ENCODE measurements around the gene SSBP1. TPM values are rescaled to one million over a fixed set of nuclear protein-coding genes. Genes with fewer than 3 reads are reported as not detected.
"Not testable (repeated sequence)": the region's sequence is repeated elsewhere in the genome, so short reads cannot be mapped to it uniquely, and the experiment has no call there.

The SSBP1 gene, protein sequence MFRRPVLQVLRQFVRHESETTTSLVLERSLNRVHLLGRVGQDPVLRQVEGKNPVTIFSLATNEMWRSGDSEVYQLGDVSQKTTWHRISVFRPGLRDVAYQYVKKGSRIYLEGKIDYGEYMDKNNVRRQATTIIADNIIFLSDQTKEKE
- polyA plus RNA-seq (2013, experiment 1 of 2; ENCODE audit: insufficient read length) = 165 TPM
- polyA plus RNA-seq (2013, experiment 2 of 2; ENCODE audit: insufficient read length) = 168 TPM

DNA sequence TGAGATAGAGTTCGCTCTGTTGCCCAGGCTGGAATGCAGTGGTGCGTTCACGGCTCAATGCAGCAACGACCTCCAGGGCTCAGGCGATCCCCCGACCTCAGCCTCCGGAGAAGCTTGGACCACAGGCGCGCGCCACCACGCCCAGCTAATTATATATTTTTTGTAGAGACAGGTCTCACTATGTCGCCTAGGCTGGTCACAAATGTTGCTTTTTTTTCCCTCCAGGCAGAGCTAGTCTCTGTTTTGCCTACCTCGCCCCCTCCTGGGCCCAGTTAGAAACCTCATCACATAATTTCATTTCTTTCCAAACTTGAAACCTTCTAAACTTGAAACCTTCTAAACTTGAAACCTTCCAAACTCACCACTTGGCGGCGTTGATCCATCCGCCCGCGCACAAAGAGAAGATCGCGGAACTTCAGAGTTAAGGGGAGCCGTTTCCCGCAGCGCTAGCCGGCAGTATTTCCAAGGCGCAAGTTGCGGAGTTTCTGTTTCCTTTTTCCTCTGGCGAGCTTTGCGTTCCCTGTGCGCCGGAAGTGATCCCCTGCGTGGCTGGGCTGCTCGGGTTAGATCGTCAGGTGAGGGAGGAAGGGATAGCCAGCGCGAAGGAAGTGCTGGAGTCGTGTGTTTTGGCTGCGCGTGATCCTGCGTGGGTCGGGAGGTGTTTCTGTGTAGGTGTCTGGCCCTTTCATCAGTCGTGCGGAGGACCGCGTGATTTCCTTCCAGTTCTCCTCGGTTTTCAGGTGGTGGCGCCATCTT, at the start of gene SSBP1:
Gene SSBP1, plus strand, starts transcription at position 523 of the 756 bp plus-strand sequence. CDS start 809 bp downstream, outside the sequence.
- DNase-seq = peak; percentile 96

DNA sequence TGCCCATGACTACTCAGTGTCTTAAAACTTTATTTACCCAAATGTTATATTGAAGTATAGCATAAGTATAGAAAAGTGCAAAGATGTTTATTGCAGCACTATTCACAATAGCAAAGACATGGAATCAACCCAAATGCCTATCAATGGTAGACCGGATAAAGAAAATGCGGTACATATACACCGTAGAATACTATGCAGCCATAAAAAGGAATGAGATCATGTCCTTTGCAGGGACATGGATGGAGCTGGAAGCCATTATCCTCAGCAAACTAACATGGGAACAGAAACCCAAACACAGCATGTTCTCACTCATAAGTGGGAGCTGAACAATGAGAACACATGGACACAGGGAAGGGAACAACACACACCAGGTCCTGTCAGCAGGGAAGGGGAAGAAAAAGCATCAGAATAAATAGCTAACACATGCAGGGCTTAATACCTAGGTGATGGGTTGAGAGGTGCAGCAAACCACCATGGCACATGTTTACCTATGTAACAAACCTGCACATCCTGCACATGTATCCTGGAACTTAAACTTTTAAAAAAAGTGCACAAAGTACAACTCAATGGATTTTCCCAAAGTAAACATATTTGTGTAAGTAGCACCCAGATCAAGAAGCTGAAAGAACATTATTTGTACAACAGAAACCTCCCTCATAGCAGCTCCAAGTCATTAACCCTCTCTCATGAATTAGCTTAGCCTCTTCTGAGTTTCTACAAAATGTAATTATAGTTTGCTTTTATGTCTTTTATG, 48.9 kb upstream of the SSBP1 start:
- not testable (repeated sequence) for DNase-seq

DNA sequence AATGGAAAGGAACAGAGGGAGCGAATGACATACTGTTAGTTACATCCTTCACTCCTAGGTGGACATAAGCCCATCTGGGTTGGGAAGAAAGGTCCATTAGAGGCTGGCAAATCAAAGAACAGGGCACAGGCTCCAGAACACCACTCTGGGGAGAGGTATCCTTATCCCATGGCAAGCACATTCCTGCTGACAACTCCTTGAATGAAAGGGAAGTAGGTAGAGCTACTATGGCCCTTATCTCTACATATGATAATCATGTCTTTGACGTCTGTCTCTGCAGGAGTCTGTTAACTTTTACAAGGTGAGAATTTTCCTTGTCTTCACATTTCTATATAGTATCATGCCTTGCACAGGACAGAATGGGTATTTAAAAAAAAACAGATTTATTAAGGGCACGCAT, 46.6 kb upstream of the SSBP1 start:
- DNase-seq = no peak

DNA sequence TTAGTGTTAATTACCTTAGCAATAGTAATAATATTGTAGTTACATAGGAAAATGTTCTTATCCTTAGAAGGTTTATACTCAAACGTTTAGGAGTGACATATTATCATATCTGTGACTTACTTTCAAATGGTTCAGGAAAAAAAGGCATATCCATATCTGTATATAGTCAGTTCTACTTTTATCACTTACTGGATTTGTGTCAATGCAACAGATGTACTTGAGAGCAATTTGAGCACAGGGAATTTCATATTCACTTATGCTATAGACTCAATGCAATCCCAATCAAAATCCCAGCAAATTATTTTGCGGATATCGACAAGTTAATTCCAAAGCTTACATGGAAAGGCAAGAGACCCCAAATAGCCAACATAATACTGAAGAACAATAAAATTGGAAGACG, 46.2 kb upstream of the SSBP1 start:
- DNase-seq = no peak

DNA sequence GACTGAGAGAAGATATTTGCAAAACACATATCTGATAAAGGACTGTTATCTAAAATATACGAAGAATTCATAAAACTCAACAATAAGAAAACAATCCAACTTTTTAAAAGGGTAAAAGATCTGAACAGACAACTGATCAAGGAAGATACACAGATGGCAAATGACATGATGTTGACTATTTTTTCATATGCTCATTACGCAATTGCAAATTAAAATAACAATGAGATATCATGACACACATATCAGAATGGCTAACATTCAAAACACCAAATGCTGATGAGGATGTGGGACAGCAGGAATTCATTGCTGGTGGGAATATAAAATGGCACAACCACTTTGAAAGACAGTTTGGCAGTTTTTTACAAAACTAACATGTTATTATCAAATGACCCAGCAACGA, 45.1 kb upstream of the SSBP1 start:
- no peak for DNase-seq

DNA sequence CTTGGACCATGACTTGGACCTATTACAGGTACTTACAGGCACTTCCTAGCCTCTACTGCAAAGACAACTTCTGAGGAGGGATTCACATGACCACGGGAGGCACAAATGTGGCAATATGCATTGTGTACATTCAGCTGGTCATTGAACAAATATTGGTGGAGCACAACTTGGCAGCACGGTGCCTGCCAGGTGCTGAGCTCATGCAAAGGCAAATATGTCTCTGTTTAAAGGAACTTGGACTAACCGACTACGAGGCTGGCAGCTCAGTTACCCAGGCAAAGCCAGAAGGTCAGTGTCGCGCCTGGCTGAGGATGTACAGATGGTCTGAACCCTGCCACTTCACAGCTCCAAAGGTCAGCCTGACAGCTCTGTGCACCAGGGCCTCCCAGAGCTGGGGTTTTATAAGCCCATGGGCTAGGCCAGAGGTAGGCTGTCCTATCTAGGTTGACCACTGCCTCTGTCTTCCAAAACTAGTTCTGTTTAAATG, 42.3 kb upstream of the SSBP1 start:
- no peak for DNase-seq

DNA sequence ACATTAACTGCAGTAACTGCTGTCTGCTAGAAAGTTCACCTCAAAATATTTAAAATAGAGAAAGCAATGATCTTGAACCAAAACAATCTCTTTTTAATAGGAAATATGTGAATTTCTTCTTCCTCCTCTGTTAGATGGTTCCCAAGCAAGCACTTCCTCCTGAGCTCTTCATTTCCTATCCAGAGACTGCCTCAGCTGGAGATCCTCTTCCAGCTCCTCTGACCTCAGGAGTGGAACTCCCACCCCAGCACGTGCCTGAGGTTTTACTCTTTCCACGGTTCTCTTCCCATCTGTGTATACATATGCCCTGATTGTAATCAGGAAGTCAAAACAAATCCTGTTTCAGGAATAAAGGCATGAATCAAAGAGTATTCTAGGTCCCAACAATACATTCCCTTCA, 41.8 kb upstream of the SSBP1 start:
- no peak for DNase-seq

DNA sequence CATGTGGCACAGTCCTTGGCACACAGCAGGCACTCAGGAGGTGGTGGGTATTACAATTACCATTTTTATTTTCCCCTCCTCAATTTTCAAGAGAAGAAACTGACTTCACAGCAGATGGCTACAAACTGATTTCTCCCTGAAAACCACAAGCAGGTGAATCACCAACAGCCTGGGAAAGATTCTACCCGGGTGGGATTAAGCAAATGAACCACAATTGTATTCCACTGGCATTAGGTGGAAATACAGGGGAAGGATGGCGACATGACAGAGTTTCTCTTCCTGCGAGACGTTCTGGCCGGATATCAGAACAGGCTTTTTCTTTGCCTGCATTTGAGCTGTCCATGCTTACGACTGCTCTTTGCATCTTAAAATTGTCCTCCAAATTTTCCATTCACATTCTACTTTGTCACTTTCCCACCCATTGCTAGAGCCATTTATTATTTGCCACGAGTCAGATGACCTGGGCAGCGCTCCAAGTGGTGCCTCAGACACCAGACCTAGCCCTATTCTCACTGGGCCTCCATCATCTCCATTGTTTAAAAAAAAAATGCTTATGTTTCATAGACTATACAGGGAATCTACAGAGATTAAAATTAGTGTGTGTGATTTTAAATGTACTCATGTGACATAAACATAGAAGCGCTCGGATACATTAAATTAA, 40.8 kb upstream of the SSBP1 start:
- peak; percentile 63 for DNase-seq

DNA sequence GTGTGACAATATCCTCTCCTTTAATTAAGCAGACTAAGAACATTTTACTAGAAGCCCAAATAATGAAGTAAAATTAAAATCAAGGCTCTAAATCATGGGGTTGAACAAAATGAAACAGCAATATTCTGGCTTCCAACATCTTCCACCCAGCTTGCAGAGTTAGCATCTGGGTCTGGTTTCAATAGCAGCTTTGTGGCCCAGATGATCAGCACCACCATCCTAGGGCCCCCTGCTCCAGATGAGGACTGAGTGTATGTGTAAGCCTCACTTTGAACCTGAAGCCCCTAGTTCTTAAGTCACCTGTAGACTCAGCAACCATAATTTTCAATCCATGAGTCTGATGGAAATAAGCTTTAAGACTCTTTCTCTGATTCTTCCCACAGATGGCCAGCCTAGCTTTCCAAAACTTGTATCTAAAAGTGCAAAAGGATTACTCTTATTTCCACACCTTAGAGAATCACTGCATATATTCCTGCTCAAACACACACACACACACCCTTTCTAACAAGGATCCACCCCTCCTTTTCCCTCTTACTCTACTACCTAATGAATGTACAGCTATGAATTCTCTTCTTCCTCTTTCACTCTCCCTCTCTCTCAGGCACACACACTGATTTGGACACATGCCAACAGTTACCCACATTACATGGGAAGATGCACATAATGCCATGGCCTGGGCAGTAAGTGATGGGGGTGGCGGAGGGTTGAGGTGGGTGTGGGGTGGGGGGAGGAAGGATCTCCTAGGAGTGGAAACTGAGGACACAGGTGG, 39.7 kb upstream of the SSBP1 start:
- DNase-seq = no peak

DNA sequence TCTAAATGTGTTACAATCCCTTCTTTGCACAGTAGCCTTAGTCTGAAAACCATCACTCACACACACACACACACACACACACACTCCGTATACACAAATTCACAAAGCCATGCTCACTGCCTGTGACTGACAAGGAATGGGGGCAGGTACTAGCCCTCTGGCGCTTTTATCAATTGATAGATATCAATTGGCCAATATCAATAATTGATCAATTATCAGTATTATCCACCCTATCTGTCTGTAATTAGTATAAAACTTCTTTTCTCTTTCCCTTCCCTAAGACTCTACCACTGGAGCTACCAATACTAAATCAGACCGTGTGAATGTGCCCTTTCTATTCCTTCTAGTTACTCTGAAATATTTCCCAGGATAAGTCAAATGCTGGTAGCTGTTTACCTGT, 38.3 kb upstream of the SSBP1 start:
- DNase-seq = no peak

DNA sequence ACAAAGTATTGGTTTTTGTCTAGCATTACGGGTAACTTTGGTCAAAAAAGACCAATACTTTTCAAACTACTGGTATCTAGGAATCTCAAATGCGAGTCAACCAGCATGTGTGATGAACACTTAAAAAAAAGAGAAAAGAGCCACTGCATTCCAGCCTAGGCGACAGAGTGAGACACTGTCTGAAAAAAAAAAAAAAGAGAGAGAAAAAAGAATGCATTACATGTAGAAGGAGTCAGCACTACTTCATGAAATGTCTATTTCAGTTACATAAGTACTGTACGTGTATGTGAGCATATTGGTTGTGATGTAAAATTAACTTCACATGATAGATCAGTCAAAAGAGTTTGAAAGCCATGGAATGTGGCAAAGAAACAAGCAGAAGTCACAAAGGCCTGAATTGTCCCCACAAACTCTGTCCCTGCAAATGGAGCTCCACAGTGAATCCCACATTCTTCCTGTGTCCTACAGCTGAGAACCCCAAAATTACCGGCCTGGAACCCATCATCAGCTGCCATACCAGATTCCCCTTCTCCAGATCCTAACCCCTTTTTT, 37.8 kb upstream of the SSBP1 start:
- DNase-seq = peak; percentile 6

DNA sequence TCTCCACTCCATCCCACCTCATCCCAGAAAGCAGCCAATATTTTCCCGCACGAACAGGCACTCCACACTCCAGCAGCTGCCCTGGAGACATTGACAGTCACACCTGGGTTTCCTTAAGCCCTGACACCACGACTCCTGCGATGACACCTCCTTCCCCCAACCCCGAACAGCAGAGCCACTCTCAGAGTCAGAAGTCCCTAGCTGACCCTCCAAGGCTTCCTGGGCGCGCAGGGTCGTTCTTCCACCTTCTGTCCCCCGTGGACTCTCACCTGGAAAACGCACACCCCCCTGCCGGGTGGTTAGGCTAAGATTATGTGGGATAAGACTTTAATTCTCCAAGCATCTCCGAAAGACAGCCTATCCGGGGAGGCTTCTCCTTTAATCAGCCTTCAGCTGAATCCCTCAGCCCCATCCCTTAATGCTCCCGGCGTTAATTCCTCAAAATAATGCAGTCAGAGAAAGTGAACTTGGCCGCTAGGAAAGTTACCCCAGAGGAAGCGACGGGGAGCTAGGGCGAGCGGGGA, 37.2 kb upstream of the SSBP1 start:
- DNase-seq = no peak

DNA sequence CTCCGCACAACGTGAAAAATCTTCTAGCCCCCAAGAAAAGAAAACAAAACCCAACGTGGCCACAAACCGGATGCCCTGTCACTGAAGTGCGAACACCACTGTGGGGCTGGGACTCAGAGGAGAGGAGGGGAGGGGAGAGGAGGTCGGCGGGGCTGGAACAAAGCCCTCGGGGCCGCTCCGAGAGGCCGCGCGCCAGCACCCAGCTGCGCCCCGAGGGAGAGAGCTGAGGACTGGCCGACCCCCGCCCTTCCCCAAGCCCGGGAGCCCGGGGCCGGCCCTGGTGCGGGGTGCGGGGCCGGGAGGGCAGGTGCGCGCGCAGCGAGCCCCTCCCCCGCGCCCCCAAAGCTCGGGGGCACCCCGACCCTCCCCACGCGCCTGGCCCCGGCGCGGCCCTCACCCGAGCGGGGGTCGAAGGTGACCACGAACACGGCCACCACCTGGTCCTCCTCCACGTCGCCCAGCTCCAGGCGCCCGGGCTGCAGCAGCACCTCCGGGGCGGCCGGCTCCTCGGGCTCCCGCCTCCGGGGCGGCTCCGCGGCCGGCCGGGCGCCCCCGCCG, 36.6 kb upstream of the SSBP1 start:
- peak; percentile 14 for DNase-seq

DNA sequence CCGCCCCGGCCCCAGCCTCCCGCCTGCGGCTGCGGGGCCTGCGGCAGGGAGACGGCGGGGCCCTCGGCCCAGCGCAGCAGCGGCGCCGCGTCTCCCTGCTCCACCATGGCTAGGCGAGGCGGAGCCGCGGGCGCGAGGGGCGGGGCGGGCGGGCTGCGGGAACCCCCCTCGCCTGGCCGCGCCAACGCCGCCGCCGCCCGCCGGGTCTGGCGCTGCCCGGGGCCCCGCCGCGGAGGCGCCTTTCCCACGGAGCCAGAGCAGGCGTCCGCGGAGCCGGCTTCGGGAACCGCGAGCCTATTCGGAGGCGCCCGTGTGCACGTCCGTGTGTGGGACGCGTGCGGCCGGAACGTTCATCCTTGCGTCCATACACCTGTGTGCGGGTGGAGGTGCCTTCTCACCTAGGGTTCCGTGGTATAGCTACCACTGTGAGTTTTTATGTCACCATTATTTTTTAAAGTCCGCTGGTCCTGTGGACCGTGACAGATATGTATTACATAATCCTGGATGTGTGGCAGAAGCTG, 36.1 kb upstream of the SSBP1 start, which contains the start of gene DENND11:
Gene DENND11, minus strand, starts transcription at position 120 of the 521 bp plus-strand sequence. Its CDS starts 13 bp downstream, at position 107.
- DNase-seq = peak; percentile 35

DNA sequence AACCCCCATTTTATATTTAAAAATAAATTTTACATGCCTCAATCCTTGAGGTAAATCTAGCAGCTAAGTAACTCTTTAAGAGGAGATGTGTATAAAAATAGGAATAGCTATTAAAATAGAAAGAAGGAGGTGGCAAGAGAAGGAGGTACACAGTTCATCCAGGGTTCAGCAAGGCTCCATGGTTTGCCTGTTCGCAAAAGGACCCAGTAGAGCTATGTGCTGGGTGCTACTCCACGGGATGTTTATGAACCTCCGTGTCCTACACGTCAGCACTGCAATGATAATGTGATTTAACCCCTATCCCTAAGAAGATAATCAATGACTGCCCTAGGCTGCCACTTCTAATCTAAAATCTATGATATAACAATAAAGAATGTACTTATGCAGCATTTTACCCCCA, 35.3 kb upstream of the SSBP1 start:
- no peak for DNase-seq

DNA sequence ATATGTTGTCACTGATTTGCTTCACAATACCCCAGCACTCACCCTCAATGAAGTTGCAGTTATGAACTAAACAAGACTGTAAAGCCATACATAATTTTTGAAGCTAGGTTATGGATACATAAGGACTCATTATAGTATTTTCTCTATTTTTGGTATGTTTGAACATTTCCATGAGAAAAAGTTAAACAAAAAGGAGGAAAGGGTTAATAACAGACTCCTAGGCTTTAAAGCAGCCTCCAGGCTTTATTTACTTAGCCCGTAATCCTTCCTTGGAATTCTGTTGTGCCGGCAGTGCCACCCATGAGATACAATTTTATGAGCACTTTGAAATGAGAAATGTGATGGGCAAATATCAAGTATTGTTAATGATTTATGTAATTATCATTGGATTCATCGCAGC, 34.0 kb upstream of the SSBP1 start:
- DNase-seq = no peak

DNA sequence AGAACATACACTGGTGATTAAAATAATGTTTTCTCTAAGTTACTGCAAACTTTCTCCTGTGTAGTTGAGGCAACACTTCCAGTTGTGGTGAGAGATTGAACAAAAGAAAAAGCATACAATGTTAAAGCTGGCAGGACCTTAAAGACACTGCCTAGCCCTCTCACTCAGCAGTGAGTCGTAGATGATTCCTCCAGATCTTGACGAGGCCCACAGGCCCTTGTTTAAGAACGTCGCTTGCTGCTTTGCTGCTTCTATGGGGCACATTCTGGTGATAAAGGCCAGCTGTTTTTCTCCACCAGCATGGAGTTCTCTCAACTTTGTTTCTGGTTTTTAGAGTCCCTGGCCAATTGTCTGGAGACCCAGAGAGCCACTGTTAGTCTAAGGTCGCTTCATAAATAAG, 33.4 kb upstream of the SSBP1 start:
- DNase-seq = no peak

DNA sequence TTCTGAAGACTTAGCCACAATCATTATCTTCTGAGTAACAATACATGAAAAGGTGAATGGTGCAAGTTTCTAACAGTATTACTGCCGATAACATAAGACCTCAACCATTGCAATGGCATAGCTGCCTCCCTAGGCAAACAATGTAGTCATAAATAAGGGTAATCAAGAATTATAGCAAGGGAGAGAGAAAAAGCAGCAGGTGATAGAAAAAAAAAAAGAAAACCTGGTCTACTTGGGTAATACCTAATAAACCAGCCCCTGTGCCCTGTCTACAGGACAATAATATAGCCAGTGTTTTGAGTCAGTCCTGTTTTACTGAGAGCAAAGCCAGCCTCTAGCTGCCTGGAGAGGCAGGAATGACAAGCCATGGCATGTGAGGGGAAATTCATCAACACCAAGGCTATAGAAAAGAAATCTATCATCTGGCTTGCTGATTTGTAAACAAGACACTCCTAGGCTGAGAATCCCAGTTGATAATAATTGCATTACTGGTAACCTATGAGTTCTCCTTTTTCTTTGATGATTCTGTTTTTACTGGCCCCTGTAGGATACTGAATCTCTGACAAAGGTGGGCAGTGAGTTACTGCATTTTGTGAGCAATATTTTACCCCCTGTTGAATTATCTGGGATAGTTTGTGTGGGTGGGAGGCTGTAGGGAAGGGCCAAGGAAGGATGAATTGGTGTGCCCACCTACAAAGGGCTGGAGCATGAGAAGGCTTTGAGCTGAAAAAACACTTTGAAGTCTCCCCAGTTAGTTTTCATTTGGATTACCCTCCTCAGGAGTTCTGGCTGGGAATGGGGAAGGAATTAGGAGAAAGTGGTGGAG, 31.7 kb upstream of the SSBP1 start:
- DNase-seq = no peak

DNA sequence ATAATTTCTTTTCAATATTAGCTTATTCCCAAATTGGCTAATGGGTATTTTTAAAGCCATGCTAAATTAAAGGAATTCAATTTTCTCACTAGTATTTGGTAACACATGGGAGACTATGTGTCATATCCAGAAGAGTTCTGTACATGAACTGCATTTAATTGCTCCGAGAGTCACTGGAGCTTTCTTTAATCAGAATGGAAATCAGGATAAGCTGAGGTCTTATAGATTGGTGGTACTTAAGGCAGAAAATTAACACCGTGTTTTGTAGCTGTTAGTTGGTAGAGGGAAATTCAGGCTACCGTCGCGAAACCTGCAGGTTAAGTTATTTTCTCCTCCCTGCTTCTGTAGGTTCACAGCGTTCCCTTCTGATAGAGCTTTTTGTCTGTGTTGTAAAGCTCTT, 29.8 kb upstream of the SSBP1 start, which contains the start of gene WEE2:
Gene WEE2, plus strand, starts transcription at position 3 of the 400 bp plus-strand sequence. CDS start 406 bp downstream, outside the sequence.
- no peak for DNase-seq

DNA sequence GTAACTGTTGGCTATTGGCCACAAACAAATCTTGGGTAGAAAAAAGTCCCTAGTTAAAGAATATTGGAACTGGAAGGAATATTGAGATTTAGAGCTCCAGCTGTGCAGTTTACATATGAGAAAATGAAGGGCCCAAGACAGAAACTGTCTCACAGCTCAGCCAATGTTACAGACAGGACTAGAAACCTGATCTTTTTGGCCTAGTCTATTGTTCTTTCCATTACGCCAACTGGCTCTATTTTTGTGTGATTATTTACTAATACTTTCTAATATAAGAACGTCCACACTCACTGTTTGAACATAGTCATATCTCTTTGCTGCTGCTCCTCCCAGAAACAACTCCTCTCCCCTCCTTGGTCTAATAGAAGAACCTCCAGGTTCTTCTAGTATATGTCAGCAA, 28.8 kb upstream of the SSBP1 start:
- DNase-seq = no peak
